IMR-90 (cell line): ENCODE measurements around the gene CACNG8. TPM values are rescaled to one million over a fixed set of nuclear protein-coding genes. Genes with fewer than 3 reads are reported as not detected.

Source experiments
- ATAC-seq: fragments of 200-7000 bp; cut with Tn5 transposase; 2 replicates; pipeline ENCODE4 v1.9.1; 2020; ENCODE audit warnings: low read depth, mild to moderate bottlenecking, moderate library complexity
- BruUV-seq: library from RNA; stranded (reverse); fragments of 400-500 nt; replicated peaks from 2 replicates; lab custom pipeline; 2021; lab: Mats Ljungman, UMichigan
- CTCF ChIA-PET: fragments of 300-600 bp; formaldehyde crosslinking; extraction: SDS; loops from one replicate; lab custom pipeline; 2021; ENCODE audit warnings: antibody characterized with exemption; lab: Yijun Ruan, JAX
- POLR2A ChIA-PET: fragments of 300-600 bp; sonication (Branson Sonifier 250); formaldehyde crosslinking; loops from one replicate; lab custom pipeline; 2022; ENCODE audit warnings: antibody characterized with exemption; ENCODE audit not compliant: unreplicated experiment; lab: Charles Lee
- DNase-seq: peaks from one replicate; pipeline ENCODE4 v3.0.0; 2013
- H2AFZ ChIP-seq: replicated peaks from 2 replicates; pipeline ENCODE3; 2013; ENCODE audit warnings: low read length, mild to moderate bottlenecking; ENCODE audit not compliant: poor library complexity
- H2AK5ac ChIP-seq: 2 replicates; pipeline ENCODE4 v1.6.1; 2013; ENCODE audit warnings: low read depth, low read length, inconsistent platforms
- H2AK9ac ChIP-seq: replicated peaks from 2 replicates; pipeline ENCODE3; 2013; ENCODE audit warnings: mild to moderate bottlenecking, low read depth, low read length, moderate library complexity; ENCODE audit not compliant: poor library complexity
- H2BK120ac ChIP-seq: 2 replicates; pipeline ENCODE4 v1.6.1; 2013; ENCODE audit warnings: low read depth, low read length, inconsistent platforms
- H2BK15ac ChIP-seq: 3 replicates; pipeline ENCODE4 v1.6.1; 2013; ENCODE audit warnings: low read depth, low read length, inconsistent platforms
- H2BK20ac ChIP-seq: 2 replicates; pipeline ENCODE4 v1.6.1; 2013; ENCODE audit warnings: low read depth, mild to moderate bottlenecking, inconsistent platforms, low read length, moderate library complexity
- H2BK5ac ChIP-seq: 2 replicates; pipeline ENCODE4 v1.6.1; 2013; ENCODE audit warnings: mild to moderate bottlenecking, low read depth, low read length, inconsistent platforms; ENCODE audit not compliant: poor library complexity, severe bottlenecking
- H3K14ac ChIP-seq: replicated peaks from 2 replicates; pipeline ENCODE4 v1.6.1; 2013; ENCODE audit warnings: low read depth, low read length, inconsistent platforms
- H3K18ac ChIP-seq: 2 replicates; pipeline ENCODE4 v1.6.1; 2013; ENCODE audit warnings: low read depth, low read length, control low read depth
- H3K23ac ChIP-seq: 2 replicates; pipeline ENCODE4 v1.6.1; 2013; ENCODE audit warnings: low read depth, low read length, inconsistent platforms
- H3K27ac ChIP-seq: 2 replicates; pipeline ENCODE4 v1.5.1; 2013; ENCODE audit warnings: mild to moderate bottlenecking, control low read depth, low read length; ENCODE audit not compliant: insufficient read depth
- H3K27me3 ChIP-seq: 2 replicates; pipeline ENCODE4 v1.6.1; 2013; ENCODE audit warnings: low read length; ENCODE audit not compliant: control insufficient read depth, insufficient read depth
- H3K36me3 ChIP-seq: 2 replicates; pipeline ENCODE4 v1.6.1; 2013; ENCODE audit warnings: low read length, mixed read lengths; ENCODE audit not compliant: control insufficient read depth, insufficient read depth
- H3K4ac ChIP-seq: 2 replicates; pipeline ENCODE4 v1.6.1; 2013; ENCODE audit warnings: low read depth, low read length, inconsistent platforms
- H3K4me1 ChIP-seq: 2 replicates; pipeline ENCODE4 v1.6.1; 2013; ENCODE audit warnings: low read length, mixed read lengths; ENCODE audit not compliant: control insufficient read depth, insufficient read depth
- H3K4me2 ChIP-seq: 2 replicates; pipeline ENCODE4 v1.6.1; 2013; ENCODE audit warnings: low read depth, mild to moderate bottlenecking, control low read depth, low read length, moderate library complexity
- H3K4me3 ChIP-seq: 2 replicates; pipeline ENCODE4 v1.5.1; 2013; ENCODE audit warnings: low read depth, mild to moderate bottlenecking, control low read depth, low read length, moderate library complexity; ENCODE audit not compliant: insufficient read depth
- H3K56ac ChIP-seq: 2 replicates; pipeline ENCODE4 v1.6.1; 2013; ENCODE audit warnings: low read length, inconsistent platforms; ENCODE audit not compliant: insufficient read depth; ENCODE audit errors: extremely low read depth
- H3K79me1 ChIP-seq, 2 experiments: 2 replicates each; pipeline ENCODE4 v1.6.1; 2013; ENCODE audit warnings: low read length in 2 of 2, inconsistent platforms in 1 of 2, low read depth in 1 of 2
- H3K9ac ChIP-seq: 2 replicates; pipeline ENCODE4 v1.6.1; 2013; ENCODE audit warnings: low read depth, low read length, control low read depth
- H3K9me1 ChIP-seq: 2 replicates; pipeline ENCODE4 v1.6.1; 2013; ENCODE audit warnings: low read length, inconsistent platforms; ENCODE audit not compliant: insufficient read depth
- H3K9me3 ChIP-seq: 2 replicates; pipeline ENCODE4 v1.6.1; 2013; ENCODE audit warnings: low read length; ENCODE audit not compliant: control insufficient read depth, insufficient read depth
- H4K20me1 ChIP-seq: 2 replicates; pipeline ENCODE4 v1.6.1; 2013; ENCODE audit warnings: low read length, inconsistent platforms; ENCODE audit not compliant: insufficient read depth
- H4K5ac ChIP-seq: 2 replicates; pipeline ENCODE4 v1.6.1; 2013; ENCODE audit warnings: mild to moderate bottlenecking, low read depth, low read length, control low read depth
- H4K8ac ChIP-seq, 2 experiments: 2 replicates each; pipeline ENCODE4 v1.6.1; 2013; ENCODE audit warnings: low read depth in 2 of 2, low read length in 2 of 2, control low read depth in 1 of 2, inconsistent platforms in 1 of 2
- H4K91ac ChIP-seq: 2 replicates; pipeline ENCODE4 v1.6.1; 2013; ENCODE audit warnings: low read depth, low read length, inconsistent platforms; ENCODE audit not compliant: insufficient read depth
- MAZ ChIP-seq: IDR thresholded peaks from 2 replicates; pipeline ENCODE4 v1.6.1; 2012; ENCODE audit warnings: low read depth, mild to moderate bottlenecking, low read length, improper control_type of control experiment, moderate library complexity, borderline replicate concordance
- NFE2L2 ChIP-seq: fragments of 150-350 bp; IDR thresholded peaks from 2 replicates; pipeline ENCODE4 v1.6.1; 2016; ENCODE audit warnings: low read depth, mild to moderate bottlenecking, low read length
- POLR2A ChIP-seq: IDR thresholded peaks from 2 replicates; pipeline ENCODE4 v1.6.1; 2012; ENCODE audit warnings: mild to moderate bottlenecking, low read depth, low read length
- RFX5 ChIP-seq: IDR thresholded peaks from 2 replicates; pipeline ENCODE4 v1.8.0; 2012; ENCODE audit warnings: low read depth, mild to moderate bottlenecking, low read length, moderate library complexity
- WGBS, 2 experiments: methylation state at CpG; one replicate each; pipeline versions ENCODE4 v1.1.5 to v1.1.7; 2013; ENCODE audit warnings: missing lambda C conversion rate in 2 of 2; ENCODE audit not compliant: insufficient read length in 1 of 2; ENCODE audit errors: extremely low coverage in 2 of 2; 5-methylcytosine and 5-hydroxymethylcytosine counted together
- dilution Hi-C: fragments of 300-500 bp; cut with HindIII; formaldehyde crosslinking; loops from one replicate; pipeline ENCODE4 v1.14.3; 2018; ENCODE audit warnings: low sequenced_read_pairs; ENCODE audit not compliant: unreplicated experiment
- in situ Hi-C: fragments of 300-500 bp; cut with MboI; formaldehyde crosslinking; loops from 3 replicates; pipeline ENCODE4 v1.14.3; 2019; ENCODE audit warnings: low sequenced_read_pairs, inconsistent platforms, mixed read lengths
- intact Hi-C: fragments of 100-400 bp; cut with micrococcal nuclease; formaldehyde crosslinking; loops from 2 replicates; pipeline ENCODE4 v1.10.0; 2022
- polyA plus RNA-seq, 3 experiments: library from polyadenylated mRNA; depleted of rRNA; stranded (reverse); fragments of >200 nt; gene quantifications; 2 replicates each; pipeline ENCODE4 v1.2.3, GENCODE V29; 2012; ENCODE audit warnings: low replicate concordance in 1 of 3
- total RNA-seq: library from RNA; depleted of rRNA; stranded (reverse); fragments of >200 nt; gene quantifications from 2 replicates; pipeline ENCODE4 v1.2.3, GENCODE V29; 2012
- TF ChIP-seq, protein P1 (sequence below): fragments of 150-350 bp; IDR thresholded peaks from 2 replicates; pipeline ENCODE4 v1.6.1; 2016; ENCODE audit warnings: low read depth, mild to moderate bottlenecking, low read length, moderate library complexity, borderline replicate concordance
- TF ChIP-seq, protein P2 (sequence below): conservative IDR thresholded peaks from 2 replicates; pipeline ENCODE4 v1.5.1; 2012; ENCODE audit warnings: mild to moderate bottlenecking, low read depth, low read length, improper control_type of control experiment

Gene CACNG8
- total and polyA plus RNA-seq, 2 of the 4 experiments (the other 2 are of a cell fraction), result 0.15 TPM; not detected in 1

DNA sequence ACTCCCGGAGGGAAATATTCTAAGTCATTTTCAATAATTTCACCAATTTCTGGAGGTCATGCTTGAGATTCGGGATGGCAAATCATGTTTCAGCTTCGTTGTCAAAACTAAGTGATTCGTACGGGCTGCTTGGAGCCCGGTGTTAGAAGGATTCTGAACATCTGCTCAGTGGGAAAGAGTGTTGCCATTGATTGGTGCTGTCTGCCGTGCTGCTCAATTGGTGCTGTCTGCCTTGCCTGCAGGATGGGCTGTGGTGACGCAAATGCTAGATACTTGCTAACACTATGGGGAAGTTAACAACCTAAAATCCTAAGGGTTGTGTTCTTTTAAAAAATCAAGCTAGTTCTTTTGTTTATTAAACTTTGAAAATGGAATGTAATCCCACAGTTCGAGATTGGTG is 17.3 kb upstream of the CACNG8 start:
- Histone ChIP-seq H3K4me2 (no peak overlapping the region), H3K18ac (no peak overlapping the region), H2BK20ac (no peak overlapping the region), H2BK5ac (no peak overlapping the region), H4K20me1 (no peaks in the 10 kb centered on the region), H3K9me3 (peaks cover 4% of the 10 kb centered on the region; the same call in 1 of the 2 replicates), H3K27me3 (peaks cover 6% of the 10 kb centered on the region; the same call in 1 of the 2 replicates), H2AK9ac (no peak overlapping the region), H3K4me1 (no peaks in the 10 kb centered on the region), H3K9ac (no peak overlapping the region), H4K91ac (no peak overlapping the region), H4K8ac (no peak overlapping the region), H3K56ac (no peak overlapping the region), H4K5ac (no peak overlapping the region), H2AFZ (no peak overlapping the region), H3K14ac (no peak overlapping the region), H3K23ac (no peak overlapping the region), H2BK15ac (no peak overlapping the region), H2BK120ac (no peak overlapping the region), H3K79me1 (no peaks in the 10 kb centered on the region), H3K27ac (no peak overlapping the region), H3K9me1 (no peaks in the 10 kb centered on the region; the same call in 1 of the 2 replicates), H3K4ac (no peak overlapping the region), H3K4me3 (no peak overlapping the region), H2AK5ac (no peak overlapping the region), H3K36me3 (no peaks in the 10 kb centered on the region)
- TF ChIP-seq, protein P1, sequence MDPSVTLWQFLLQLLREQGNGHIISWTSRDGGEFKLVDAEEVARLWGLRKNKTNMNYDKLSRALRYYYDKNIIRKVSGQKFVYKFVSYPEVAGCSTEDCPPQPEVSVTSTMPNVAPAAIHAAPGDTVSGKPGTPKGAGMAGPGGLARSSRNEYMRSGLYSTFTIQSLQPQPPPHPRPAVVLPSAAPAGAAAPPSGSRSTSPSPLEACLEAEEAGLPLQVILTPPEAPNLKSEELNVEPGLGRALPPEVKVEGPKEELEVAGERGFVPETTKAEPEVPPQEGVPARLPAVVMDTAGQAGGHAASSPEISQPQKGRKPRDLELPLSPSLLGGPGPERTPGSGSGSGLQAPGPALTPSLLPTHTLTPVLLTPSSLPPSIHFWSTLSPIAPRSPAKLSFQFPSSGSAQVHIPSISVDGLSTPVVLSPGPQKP, result no peak
- TF ChIP-seq POLR2A (no peak), RFX5 (no peak), MAZ (no peak), NFE2L2 (no peak)
- TF ChIP-seq, protein P2, sequence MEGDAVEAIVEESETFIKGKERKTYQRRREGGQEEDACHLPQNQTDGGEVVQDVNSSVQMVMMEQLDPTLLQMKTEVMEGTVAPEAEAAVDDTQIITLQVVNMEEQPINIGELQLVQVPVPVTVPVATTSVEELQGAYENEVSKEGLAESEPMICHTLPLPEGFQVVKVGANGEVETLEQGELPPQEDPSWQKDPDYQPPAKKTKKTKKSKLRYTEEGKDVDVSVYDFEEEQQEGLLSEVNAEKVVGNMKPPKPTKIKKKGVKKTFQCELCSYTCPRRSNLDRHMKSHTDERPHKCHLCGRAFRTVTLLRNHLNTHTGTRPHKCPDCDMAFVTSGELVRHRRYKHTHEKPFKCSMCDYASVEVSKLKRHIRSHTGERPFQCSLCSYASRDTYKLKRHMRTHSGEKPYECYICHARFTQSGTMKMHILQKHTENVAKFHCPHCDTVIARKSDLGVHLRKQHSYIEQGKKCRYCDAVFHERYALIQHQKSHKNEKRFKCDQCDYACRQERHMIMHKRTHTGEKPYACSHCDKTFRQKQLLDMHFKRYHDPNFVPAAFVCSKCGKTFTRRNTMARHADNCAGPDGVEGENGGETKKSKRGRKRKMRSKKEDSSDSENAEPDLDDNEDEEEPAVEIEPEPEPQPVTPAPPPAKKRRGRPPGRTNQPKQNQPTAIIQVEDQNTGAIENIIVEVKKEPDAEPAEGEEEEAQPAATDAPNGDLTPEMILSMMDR, result no peak
- intact Hi-C loops, result no loop called here
- peak; percentile 11 for DNase-seq
- no TSS peak for BruUV-seq
- ChIA-PET POLR2A (no interaction called here), CTCF (no interaction called here)
- 7% methylated on average over 3 of the region's 9 CpGs; no CpG with 5 or more reads in 1 of the 2 experiments for WGBS, 2 experiments
- no peak for ATAC-seq
- dilution Hi-C loops, result no loop called here
- in situ Hi-C loops, result no loop called here
